ENCODE results near the gene TARBP2. TPM values are rescaled to one million over a fixed set of nuclear protein-coding genes. Genes with fewer than 3 reads are reported as not detected.

TARBP2 gene
- total and polyA plus RNA-seq, 8 donors = 22.6 to 36.5 (median 28.6) TPM; not detected in 1

- no peak for DNase-seq
- WGBS, 5 donors = 86 to 89% (median 87%) methylated on average over 11 of the region's 11 CpGs
- intact Hi-C loops (cut with DNase I; ENCODE audit: low total_unique reads) = loop anchor here (10.0 kb wide), 1 partner anchor 50 kb away; no protein-coding TSS in a partner anchor
Observed at GRCh38 chr12:53464685-53465418, 36.2 kb upstream of the TARBP2 start.

GRCh38 chr12:53465679-53466078 lies 35.4 kb upstream of the TARBP2 start:
- H3K4me1 ChIP-seq = peaks cover 12 to 74% (median 41%) of the 10 kb centered on the region in 4 donors
- no peak overlapping the region for H3K4me3 ChIP-seq
- 35 to 54% (median 43%) methylated on average over 2 of the region's 2 CpGs for WGBS, 5 donors
- DNase-seq = no peak
- no peaks in the 10 kb centered on the region for H3K27me3 ChIP-seq
- H3K27ac ChIP-seq = no peak overlapping the region
- H3K36me3 ChIP-seq = peaks cover 100% of the 10 kb centered on the region in 4 donors
- TF ChIP-seq POLR2AphosphoS5 (IDR thresholded peaks at IDR 0.05) = no peak
- TF ChIP-seq CTCF (IDR thresholded peaks at IDR 0.05) = no peak
- TF ChIP-seq POLR2A (IDR thresholded peaks at IDR 0.05) = no peak
- no peak for TF ChIP-seq EP300 (IDR thresholded peaks at IDR 0.05)
- no peaks in the 10 kb centered on the region for H3K9me3 ChIP-seq
- intact Hi-C loops (cut with DNase I; ENCODE audit: low total_unique reads) = loop anchor here (10.0 kb wide), 1 partner anchor 49 kb away; no protein-coding TSS in a partner anchor

More at GRCh38 chr12:53464685-53465418, 36.2 kb upstream of the TARBP2 start:
- Histone ChIP-seq H3K27ac (no peak overlapping the region), H3K36me3 (peaks cover 100% of the 10 kb centered on the region in 4 donors), H3K9me3 (no peaks in the 10 kb centered on the region), H3K27me3 (no peaks in the 10 kb centered on the region), H3K4me3 (no peak overlapping the region), H3K4me1 (peaks cover 16 to 75% (median 44%) of the 10 kb centered on the region in 4 donors)
- no peak for TF ChIP-seq CTCF (IDR thresholded peaks at IDR 0.05)

GRCh38 chr12:53466640-53467039 lies 34.4 kb upstream of the TARBP2 start:
- TF ChIP-seq CTCF (IDR thresholded peaks at IDR 0.05) = no peak
- no peak for TF ChIP-seq POLR2AphosphoS5 (IDR thresholded peaks at IDR 0.05)
- no peak for TF ChIP-seq EP300 (IDR thresholded peaks at IDR 0.05)
- TF ChIP-seq POLR2A (IDR thresholded peaks at IDR 0.05) = no peak

GRCh38 chr12:53467082-53467481 lies 34.0 kb upstream of the TARBP2 start:
- peaks cover 99 to 100% (median 100%) of the 10 kb centered on the region in 4 donors for H3K36me3 ChIP-seq

More at GRCh38 chr12:53466640-53467039, 34.4 kb upstream of the TARBP2 start:
- intact Hi-C loops (cut with DNase I; ENCODE audit: low total_unique reads) = loop anchor here (10.0 kb wide), 1 partner anchor 48 kb away; no protein-coding TSS in a partner anchor
- Histone ChIP-seq H3K4me3 (no peak overlapping the region), H3K4me1 (peaks cover 3 to 74% (median 34%) of the 10 kb centered on the region in 4 donors), H3K36me3 (peaks cover 99 to 100% (median 100%) of the 10 kb centered on the region in 4 donors), H3K9me3 (no peaks in the 10 kb centered on the region), H3K27ac (peak overlapping the region in 1 of 5 donors; percentile 5), H3K27me3 (no peaks in the 10 kb centered on the region)
- DNase-seq = no peak
- 55 to 75% (median 64%) methylated on average over 4 of the region's 4 CpGs for WGBS, 5 donors

More at GRCh38 chr12:53467082-53467481, 34.0 kb upstream of the TARBP2 start:
- TF ChIP-seq POLR2AphosphoS5 (IDR thresholded peaks at IDR 0.05) (no peak), CTCF (IDR thresholded peaks at IDR 0.05) (no peak), POLR2A (IDR thresholded peaks at IDR 0.05) (no peak), EP300 (IDR thresholded peaks at IDR 0.05) (no peak)
- no peak for DNase-seq
- H3K4me3 ChIP-seq = no peak overlapping the region
- H3K27ac ChIP-seq = no peak overlapping the region
- peaks cover 0 to 74% (median 35%) of the 10 kb centered on the region in 4 donors for H3K4me1 ChIP-seq
- 47 to 64% (median 52%) methylated on average over 5 of the region's 5 CpGs for WGBS, 5 donors
- H3K27me3 ChIP-seq = no peaks in the 10 kb centered on the region
- intact Hi-C loops (cut with DNase I; ENCODE audit: low total_unique reads) = loop anchor here (10.0 kb wide), 1 partner anchor 48 kb away; no protein-coding TSS in a partner anchor
- no peaks in the 10 kb centered on the region for H3K9me3 ChIP-seq
